Loucy (cell line): Measurements from ENCODE around the gene ZFAND3.

Source experiments
- H2AFZ ChIP-seq: fragments of 200-600 bp; sonication (generic); 2 replicates; pipeline ENCODE4 v1.6.0; 2016; ENCODE audit warnings: antibody characterized with exemption, mild to moderate bottlenecking, low read length, moderate library complexity
- H3F3A ChIP-seq: fragments of 200-600 bp; 2 replicates; pipeline ENCODE4 v1.6.0; 2016; ENCODE audit warnings: antibody characterized with exemption, low read depth, mild to moderate bottlenecking
- H3K27me3 ChIP-seq: fragments of 200-600 bp; sonication (generic); 2 replicates; pipeline ENCODE4 v1.6.1; 2014; ENCODE audit warnings: low read length, mild to moderate bottlenecking; ENCODE audit not compliant: insufficient read depth, poor library complexity, severe bottlenecking
- H3K36me3 ChIP-seq: fragments of 200-600 bp; sonication (generic); 2 replicates; pipeline ENCODE4 v1.6.1; 2016; ENCODE audit warnings: low read length; ENCODE audit not compliant: insufficient read depth
- H3K4me1 ChIP-seq: fragments of 200-600 bp; sonication (generic); 2 replicates; pipeline ENCODE4 v1.5.1; 2014; ENCODE audit warnings: low read length, mild to moderate bottlenecking; ENCODE audit not compliant: insufficient read depth, poor library complexity, severe bottlenecking
- H3K4me2 ChIP-seq: fragments of 200-600 bp; sonication (generic); 2 replicates; pipeline ENCODE4 v1.6.0; 2014; ENCODE audit warnings: antibody characterized with exemption, low read length, low read depth, mild to moderate bottlenecking; ENCODE audit not compliant: poor library complexity, severe bottlenecking
- H3K4me3 ChIP-seq: fragments of 200-600 bp; sonication (generic); 2 replicates; pipeline ENCODE4 v1.5.1; 2014; ENCODE audit warnings: low read length, mild to moderate bottlenecking, mixed read lengths; ENCODE audit not compliant: poor library complexity, severe bottlenecking
- H3K79me2 ChIP-seq: fragments of 200-600 bp; sonication (generic); 2 replicates; pipeline ENCODE4 v1.6.1; 2014; ENCODE audit warnings: low read length; ENCODE audit not compliant: insufficient read depth
- H3K9ac ChIP-seq: fragments of 200-600 bp; sonication (generic); 2 replicates; pipeline ENCODE4 v1.6.0; 2014; ENCODE audit warnings: mild to moderate bottlenecking, low read depth, low read length, moderate library complexity; ENCODE audit not compliant: poor library complexity, severe bottlenecking
- H3K9me2 ChIP-seq: fragments of 200-600 bp; sonication (generic); replicated peaks from 2 replicates; pipeline ENCODE4 v1.6.1; 2016; ENCODE audit warnings: low read depth, low read length, mixed read lengths
- H3K9me3 ChIP-seq: fragments of 200-600 bp; sonication (generic); 2 replicates; pipeline ENCODE4 v1.6.1; 2014; ENCODE audit warnings: mild to moderate bottlenecking, antibody characterized with exemption, low read length, low read depth; ENCODE audit not compliant: insufficient read depth
- H4K20me1 ChIP-seq: fragments of 200-600 bp; sonication (generic); 2 replicates; pipeline ENCODE4 v1.6.0; 2014; ENCODE audit warnings: antibody characterized with exemption, low read length, mild to moderate bottlenecking; ENCODE audit not compliant: insufficient read depth, poor library complexity, severe bottlenecking
- CTCF ChIP-seq: fragments of 200-600 bp; sonication (generic); conservative IDR thresholded peaks from 2 replicates; pipeline ENCODE4 v1.5.1; 2014; ENCODE audit warnings: mild to moderate bottlenecking, antibody characterized with exemption, low read length
- EZH2phosphoT487 ChIP-seq: fragments of 200-600 bp; IDR thresholded peaks from 2 replicates; pipeline ENCODE4 v1.6.1; 2018; ENCODE audit warnings: antibody characterized with exemption, mild to moderate bottlenecking, moderate library complexity, borderline replicate concordance

The ZFAND3 gene

GRCh38 chr6:38172739-38173410, 353.3 kb downstream of the ZFAND3 start:
- peaks cover 2% of the 10 kb centered on the region; the same call in 1 of the 2 replicates for H3K36me3 ChIP-seq
- no peaks in the 10 kb centered on the region for H3K79me2 ChIP-seq
- no peak overlapping the region for H3K4me3 ChIP-seq
- H3F3A ChIP-seq, result no peaks in the 10 kb centered on the region
- no peaks in the 10 kb centered on the region for H3K27me3 ChIP-seq
- H3K9ac ChIP-seq, result no peak overlapping the region
- no peak for TF ChIP-seq EZH2phosphoT487
- TF ChIP-seq CTCF, result no peak
- no peaks in the 10 kb centered on the region for H3K4me1 ChIP-seq
- no peak overlapping the region for H2AFZ ChIP-seq
- H3K4me2 ChIP-seq, result no peak overlapping the region
- H4K20me1 ChIP-seq, result no peaks in the 10 kb centered on the region
- no peaks in the 10 kb centered on the region for H3K9me2 ChIP-seq
- no peaks in the 10 kb centered on the region for H3K9me3 ChIP-seq

GRCh38 chr6:38173909-38174308, 354.4 kb downstream of the ZFAND3 start:
- H3K4me1 ChIP-seq, result no peaks in the 10 kb centered on the region
- TF ChIP-seq EZH2phosphoT487 (no peak), CTCF (no peak)
- H3K27me3 ChIP-seq, result no peaks in the 10 kb centered on the region

GRCh38 chr6:38174315-38174714, 354.8 kb downstream of the ZFAND3 start:
- no peaks in the 10 kb centered on the region for H3K4me1 ChIP-seq
- TF ChIP-seq CTCF, result no peak
- TF ChIP-seq EZH2phosphoT487, result no peak
- H3K27me3 ChIP-seq, result no peaks in the 10 kb centered on the region
- H3K9me2 ChIP-seq, result no peaks in the 10 kb centered on the region
- H3F3A ChIP-seq, result no peaks in the 10 kb centered on the region
- no peak overlapping the region for H3K4me3 ChIP-seq
- no peak overlapping the region for H2AFZ ChIP-seq
- H3K9ac ChIP-seq, result no peak overlapping the region
- no peaks in the 10 kb centered on the region for H4K20me1 ChIP-seq
- H3K79me2 ChIP-seq, result no peaks in the 10 kb centered on the region
- H3K36me3 ChIP-seq, result no peaks in the 10 kb centered on the region
- no peaks in the 10 kb centered on the region for H3K9me3 ChIP-seq
- no peak overlapping the region for H3K4me2 ChIP-seq

More at GRCh38 chr6:38173909-38174308, 354.4 kb downstream of the ZFAND3 start:
- H3K9ac ChIP-seq, result no peak overlapping the region
- no peak overlapping the region for H3K4me2 ChIP-seq
- no peak overlapping the region for H2AFZ ChIP-seq
- H3F3A ChIP-seq, result no peaks in the 10 kb centered on the region
- no peaks in the 10 kb centered on the region for H3K9me3 ChIP-seq
- no peaks in the 10 kb centered on the region for H4K20me1 ChIP-seq
- H3K36me3 ChIP-seq, result no peaks in the 10 kb centered on the region
- no peaks in the 10 kb centered on the region for H3K79me2 ChIP-seq
- H3K9me2 ChIP-seq, result no peaks in the 10 kb centered on the region
- no peak overlapping the region for H3K4me3 ChIP-seq
